H1 (cell line): ENCODE data around the gene ZIM2. TPM values are rescaled to one million over a fixed set of nuclear protein-coding genes. Genes with fewer than 3 reads are reported as not detected.

Source experiments
- CTCF ChIA-PET: fragments of 300-600 bp; sonication (Branson Sonifier 250); formaldehyde crosslinking; loops from one replicate; lab custom pipeline; 2021; ENCODE audit not compliant: partially characterized antibody; lab: Charles Lee
- POLR2A ChIA-PET: fragments of 300-600 bp; sonication (Branson Sonifier 250); formaldehyde crosslinking; loops from one replicate; lab custom pipeline; 2021; ENCODE audit warnings: inconsistent platforms; ENCODE audit not compliant: partially characterized antibody; lab: Charles Lee
- DNase-seq, 2 experiments: peaks; one replicate each; pipeline versions ENCODE4 v3.0.0 to v3.0.0-alpha.2; 2010 to 2022; ENCODE audit warnings: low spot score in 2 of 2, low read depth in 1 of 2, mixed read lengths in 1 of 2
- FAIRE-seq: peaks from 2 replicates; lab custom pipeline; 2011; peaks lifted over from hg19 to GRCh38; lab: Jason Lieb, UNC
- H2AFZ ChIP-seq: 2 replicates; pipeline ENCODE4 v1.8.1; 2012; ENCODE audit warnings: low read length, inconsistent platforms
- H2AK5ac ChIP-seq: 2 replicates; pipeline ENCODE4 v1.6.1; 2013; ENCODE audit warnings: low read depth, low read length
- H2BK120ac ChIP-seq: replicated peaks from 2 replicates; pipeline ENCODE3; 2013; ENCODE audit warnings: low read depth, low read length, inconsistent platforms
- H2BK12ac ChIP-seq: 2 replicates; pipeline ENCODE4 v1.6.1; 2013; ENCODE audit warnings: low read depth, low read length
- H2BK15ac ChIP-seq: 2 replicates; pipeline ENCODE4 v1.6.1; 2013; ENCODE audit warnings: low read length
- H2BK20ac ChIP-seq: 2 replicates; pipeline ENCODE4 v1.6.1; 2013; ENCODE audit warnings: low read length
- H2BK5ac ChIP-seq: 2 replicates; pipeline ENCODE4 v1.6.1; 2013; ENCODE audit warnings: low read depth, low read length
- H3K14ac ChIP-seq: 2 replicates; pipeline ENCODE4 v1.6.1; 2013; ENCODE audit warnings: inconsistent platforms; ENCODE audit not compliant: insufficient read length
- H3K18ac ChIP-seq: 2 replicates; pipeline ENCODE4 v1.6.1; 2013; ENCODE audit warnings: low read length; ENCODE audit errors: extremely low read depth
- H3K23ac ChIP-seq: 2 replicates; pipeline ENCODE4 v1.6.1; 2013; ENCODE audit warnings: inconsistent platforms; ENCODE audit not compliant: insufficient read length
- H3K23me2 ChIP-seq: 2 replicates; pipeline ENCODE4 v1.6.1; 2013; ENCODE audit warnings: low read depth, low read length
- H3K27ac ChIP-seq: 2 replicates; pipeline ENCODE4 v1.6.1; 2011; ENCODE audit warnings: low read depth, low read length, inconsistent platforms
- H3K27me3 ChIP-seq, 4 experiments: replicated peaks in 1 of 4; 1 replicate in 1 of 4; 2 replicates in 3 of 4; pipeline versions ENCODE4 v1.6.1 to v1.8.1; 2011 to 2013; ENCODE audit warnings: low read length in 3 of 4, mild to moderate bottlenecking in 3 of 4, inconsistent platforms in 2 of 4, mixed read lengths in 2 of 4, moderate library complexity in 1 of 4; ENCODE audit not compliant: control insufficient read depth in 3 of 4, insufficient read depth in 3 of 4; ENCODE audit errors: extremely low read depth in 1 of 4
- H3K36me3 ChIP-seq, 4 experiments: 2 replicates each; pipeline versions ENCODE4 v1.6.1 to v1.8.1; 2011 to 2013; ENCODE audit warnings: mild to moderate bottlenecking in 4 of 4, low read length in 3 of 4, moderate library complexity in 2 of 4, control low read depth in 1 of 4, inconsistent platforms in 1 of 4; ENCODE audit not compliant: insufficient read depth in 4 of 4, control insufficient read depth in 2 of 4
- H3K4ac ChIP-seq: replicated peaks from 2 replicates; pipeline ENCODE3; 2013; ENCODE audit warnings: low read length, low read depth, mixed read lengths, inconsistent platforms; ENCODE audit not compliant: insufficient read length
- H3K4me1 ChIP-seq, 4 experiments: replicated peaks in 1 of 4; 1 replicate in 1 of 4; 2 replicates in 3 of 4; pipeline versions ENCODE4 v1.6.1 to v1.8.1; 2011 to 2013; ENCODE audit warnings: low read length in 3 of 4, inconsistent platforms in 2 of 4, mixed read lengths in 1 of 4; ENCODE audit not compliant: insufficient read depth in 4 of 4, control insufficient read depth in 3 of 4
- H3K4me2 ChIP-seq, 2 experiments: 2 replicates each; pipeline versions ENCODE4 v1.6.1 to v1.8.1; 2011 to 2013; ENCODE audit warnings: low read depth in 2 of 2, low read length in 2 of 2, control low read depth in 1 of 2, inconsistent platforms in 1 of 2, mild to moderate bottlenecking in 1 of 2; ENCODE audit not compliant: insufficient read depth in 1 of 2
- H3K4me3 ChIP-seq, 4 experiments: fragments of 200-600, 300-600 bp in 1 of 4; sonication (generic), shearing (Covaris generic), sonication (Bioruptor Twin) in 1 of 4; 2 replicates each; pipeline versions ENCODE4 v1.5.1 to v1.8.1; 2011 to 2016; ENCODE audit warnings: low read length in 4 of 4, low read depth in 3 of 4, control low read depth in 2 of 4, inconsistent platforms in 2 of 4, mild to moderate bottlenecking in 2 of 4, mixed read lengths in 1 of 4, moderate library complexity in 1 of 4; ENCODE audit not compliant: insufficient read depth in 2 of 4; ENCODE audit errors: extremely low read depth in 1 of 4
- H3K56ac ChIP-seq: replicated peaks from 2 replicates; pipeline ENCODE3; 2013; ENCODE audit warnings: low read depth, mild to moderate bottlenecking, mixed read lengths, low read length, inconsistent platforms; ENCODE audit not compliant: insufficient read length
- H3K79me1 ChIP-seq: 2 replicates; pipeline ENCODE4 v1.6.1; 2013; ENCODE audit warnings: low read depth, low read length, control low read depth
- H3K79me2 ChIP-seq, 2 experiments: 2 replicates each; pipeline versions ENCODE4 v1.6.1 to v1.8.1; 2012 to 2013; ENCODE audit warnings: low read length in 2 of 2, mild to moderate bottlenecking in 2 of 2, inconsistent platforms in 1 of 2; ENCODE audit not compliant: insufficient read depth in 2 of 2, control insufficient read depth in 1 of 2
- H3K9ac ChIP-seq, 4 experiments: replicated peaks in 1 of 4; 1 replicate in 1 of 4; 2 replicates in 3 of 4; pipeline versions ENCODE4 v1.6.1 to v1.8.1; 2011 to 2013; ENCODE audit warnings: low read depth in 3 of 4, low read length in 3 of 4, control low read depth in 2 of 4, mild to moderate bottlenecking in 2 of 4, moderate library complexity in 2 of 4, inconsistent platforms in 1 of 4; ENCODE audit errors: extremely low read depth in 1 of 4
- H3K9me3 ChIP-seq, 2 experiments: 2 replicates each; pipeline versions ENCODE4 v1.6.1 to v1.8.1; 2012 to 2013; ENCODE audit warnings: mild to moderate bottlenecking in 2 of 2, moderate library complexity in 2 of 2, control low read depth in 1 of 2, inconsistent platforms in 1 of 2, low read depth in 1 of 2, low read length in 1 of 2, mixed read lengths in 1 of 2; ENCODE audit not compliant: insufficient read depth in 2 of 2
- H4K20me1 ChIP-seq, 2 experiments: replicated peaks in 1 of 2; 2 replicates each; pipeline versions ENCODE3 to v1.8.1; 2011 to 2013; ENCODE audit warnings: inconsistent platforms in 2 of 2, low read length in 2 of 2, mild to moderate bottlenecking in 1 of 2; ENCODE audit not compliant: insufficient read depth in 2 of 2, control insufficient read depth in 1 of 2
- H4K5ac ChIP-seq: 2 replicates; pipeline ENCODE4 v1.6.1; 2013; ENCODE audit warnings: low read length, low read depth, mixed read lengths, inconsistent platforms; ENCODE audit not compliant: insufficient read length
- H4K8ac ChIP-seq: 2 replicates; pipeline ENCODE4 v1.8.0; 2013; ENCODE audit warnings: mild to moderate bottlenecking, moderate library complexity, low read length, inconsistent platforms; ENCODE audit not compliant: insufficient read depth; ENCODE audit errors: extremely low read depth
- H4K91ac ChIP-seq: replicated peaks from 2 replicates; pipeline ENCODE3; 2013; ENCODE audit warnings: low read length, mixed read lengths, inconsistent platforms; ENCODE audit not compliant: insufficient read length
- BRCA1 ChIP-seq: IDR thresholded peaks from 2 replicates; pipeline ENCODE4 v1.6.1; 2012; ENCODE audit warnings: low read depth, low read length, improper control_type of control experiment
- CTCF ChIP-seq, 3 experiments: IDR thresholded peaks; 1 replicate in 2 of 3; 2 replicates in 1 of 3; pipeline versions ENCODE4 v1.5.1 to v1.6.1; 2011; ENCODE audit warnings: low read length in 3 of 3, mild to moderate bottlenecking in 3 of 3, inconsistent platforms in 2 of 3, low read depth in 1 of 3, moderate library complexity in 1 of 3; ENCODE audit not compliant: insufficient read depth in 1 of 3; ENCODE audit errors: control extremely low read depth in 1 of 3
- GTF2F1 ChIP-seq: IDR thresholded peaks from 2 replicates; pipeline ENCODE4 v1.6.1; 2012; ENCODE audit warnings: low read depth, low read length, improper control_type of control experiment, borderline replicate concordance
- KDM4A ChIP-seq: IDR thresholded peaks from one replicate; pipeline ENCODE4 v1.7.1; 2012; ENCODE audit warnings: low read depth, mild to moderate bottlenecking, moderate library complexity, low read length, inconsistent platforms; ENCODE audit not compliant: severe bottlenecking
- MAX ChIP-seq: IDR thresholded peaks from 2 replicates; pipeline ENCODE4 v1.6.1; 2012; ENCODE audit warnings: inconsistent platforms
- NRF1 ChIP-seq: IDR thresholded peaks from 2 replicates; pipeline ENCODE4 v1.6.1; 2011; ENCODE audit warnings: mild to moderate bottlenecking, low read depth, low read length, improper control_type of control experiment
- RBBP5 ChIP-seq: IDR thresholded peaks from 2 replicates; pipeline ENCODE4 v1.7.1; 2012; ENCODE audit warnings: low read depth, mild to moderate bottlenecking, inconsistent platforms, low read length, moderate library complexity, borderline replicate concordance
- RFX5 ChIP-seq: IDR thresholded peaks from 2 replicates; pipeline ENCODE4 v1.6.1; 2011; ENCODE audit warnings: low read depth, low read length, improper control_type of control experiment, borderline replicate concordance
- RNF2 ChIP-seq: fragments of 200-900, 300-1000 bp; sonication (generic); IDR thresholded peaks from 2 replicates; pipeline ENCODE4 v1.7.1; 2016; ENCODE audit warnings: borderline replicate concordance, low read depth, mild to moderate bottlenecking, antibody characterized with exemption, low read length; ENCODE audit not compliant: poor library complexity, severe bottlenecking; ENCODE audit errors: missing control alignments
- TAF7 ChIP-seq: optimal IDR thresholded peaks from 2 replicates; pipeline ENCODE3; 2011; ENCODE audit warnings: low read depth, mild to moderate bottlenecking, inconsistent platforms, low read length, moderate library complexity, borderline replicate concordance
- TEAD4 ChIP-seq: IDR thresholded peaks from 2 replicates; pipeline ENCODE4 v1.6.1; 2012; ENCODE audit warnings: low read depth, low read length, inconsistent platforms, mixed read lengths
- WGBS, 2 experiments: shearing (Covaris generic) in 1 of 2; methylation state at CpG; one replicate each; pipeline versions ENCODE4 v1.1.6 to v1.1.7; 2013 to 2015; ENCODE audit warnings: low lambda C conversion rate in 2 of 2, mixed read lengths in 2 of 2, inconsistent platforms in 1 of 2, low coverage in 1 of 2, missing lambda C conversion rate in 1 of 2; ENCODE audit not compliant: insufficient replicate concordance in 2 of 2, insufficient coverage in 1 of 2, insufficient read length in 1 of 2; ENCODE audit errors: extremely low coverage in 1 of 2, missing lambda C conversion rate in 1 of 2; 5-methylcytosine and 5-hydroxymethylcytosine counted together
- polyA plus RNA-seq, 7 experiments: library from polyadenylated mRNA; depleted of rRNA in 3 of 7; stranded (reverse) in 5 of 7; unstranded in 2 of 7; fragments of >200 nt in 5 of 7; fragments of 200-250 nt in 2 of 7; gene quantifications; 1 replicate in 5 of 7; 2 replicates in 1 of 7; 4 replicates in 1 of 7; pipeline versions ENCODE4 v1.2.1 to v1.2.3, GENCODE V29; 2011 to 2013; ENCODE audit warnings: missing spikeins in 2 of 7, mixed read lengths in 2 of 7
- total RNA-seq: library from RNA; stranded (reverse); fragmentation: NEBNext Ultra II Directional; extraction: Animal tissue kit (Norgen Biotek cat#: 25700); gene quantifications from 2 replicates; pipeline ENCODE4 v1.2.1, GENCODE V29; 2021

ZIM2 gene
- total and polyA plus RNA-seq, 2 of the 8 experiments (the other 6 are each of a cell fraction or from before 2014, with no cell fraction given), result not detected

GRCh38 chr19:56874530-56874929, 34.0 kb upstream of the ZIM2 start:
- H3K18ac ChIP-seq, result no peak overlapping the region
- no peak overlapping the region for H2BK15ac ChIP-seq
- no peaks in the 10 kb centered on the region for H3K27me3 ChIP-seq
- no peaks in the 10 kb centered on the region for H3K36me3 ChIP-seq
- H4K20me1 ChIP-seq, result no peaks in the 10 kb centered on the region
- H3K27ac ChIP-seq, result no peak overlapping the region
- no peak for DNase-seq
- peaks cover 5% of the 10 kb centered on the region; the same call in 1 of the 2 replicates for H3K23me2 ChIP-seq
- H2BK20ac ChIP-seq, result no peak overlapping the region
- no peak for FAIRE-seq
- no peak overlapping the region for H4K8ac ChIP-seq
- peaks cover 62 to 91% of the 10 kb centered on the region in 2 experiments for H3K9me3 ChIP-seq
- H3K9ac ChIP-seq, result no peak overlapping the region
- no peaks in the 10 kb centered on the region for H3K4me1 ChIP-seq
- H4K5ac ChIP-seq, result no peak overlapping the region
- H2BK12ac ChIP-seq, result no peak overlapping the region
- H3K23ac ChIP-seq, result no peak overlapping the region
- no peak overlapping the region for H3K4me3 ChIP-seq
- no peak overlapping the region for H3K4me2 ChIP-seq
- ChIA-PET CTCF (no interaction called here), POLR2A (no interaction called here)
- no peak overlapping the region for H3K4ac ChIP-seq
- H3K56ac ChIP-seq, result no peak overlapping the region
- H4K91ac ChIP-seq, result no peak overlapping the region
- H2BK5ac ChIP-seq, result no peak overlapping the region
- H2AFZ ChIP-seq, result no peak overlapping the region
- no peaks in the 10 kb centered on the region for H3K79me2 ChIP-seq
- no peaks in the 10 kb centered on the region for H3K79me1 ChIP-seq
- WGBS, 2 experiments, result 61% methylated on average over 4 of the region's 4 CpGs; no CpG with 5 or more reads in 1 of the 2 experiments
- no peak overlapping the region for H2AK5ac ChIP-seq
- no peak overlapping the region for H2BK120ac ChIP-seq
- H3K14ac ChIP-seq, result no peak overlapping the region
- TF ChIP-seq KDM4A (no peak), NRF1 (no peak), RNF2 (no peak), TAF7 (no peak), BRCA1 (no peak), MAX (no peak), GTF2F1 (no peak), TEAD4 (no peak), RFX5 (no peak), RBBP5 (no peak), CTCF (IDR thresholded peaks at IDR 0.05; ENCODE audit: control extremely low read depth in 1 of 3, insufficient read depth in 1 of 3, low read depth in 1 of 3, low read length in 3 of 3) (no peak)
